ENCODE results near the gene TENM3.

TENM3 gene

DNA sequence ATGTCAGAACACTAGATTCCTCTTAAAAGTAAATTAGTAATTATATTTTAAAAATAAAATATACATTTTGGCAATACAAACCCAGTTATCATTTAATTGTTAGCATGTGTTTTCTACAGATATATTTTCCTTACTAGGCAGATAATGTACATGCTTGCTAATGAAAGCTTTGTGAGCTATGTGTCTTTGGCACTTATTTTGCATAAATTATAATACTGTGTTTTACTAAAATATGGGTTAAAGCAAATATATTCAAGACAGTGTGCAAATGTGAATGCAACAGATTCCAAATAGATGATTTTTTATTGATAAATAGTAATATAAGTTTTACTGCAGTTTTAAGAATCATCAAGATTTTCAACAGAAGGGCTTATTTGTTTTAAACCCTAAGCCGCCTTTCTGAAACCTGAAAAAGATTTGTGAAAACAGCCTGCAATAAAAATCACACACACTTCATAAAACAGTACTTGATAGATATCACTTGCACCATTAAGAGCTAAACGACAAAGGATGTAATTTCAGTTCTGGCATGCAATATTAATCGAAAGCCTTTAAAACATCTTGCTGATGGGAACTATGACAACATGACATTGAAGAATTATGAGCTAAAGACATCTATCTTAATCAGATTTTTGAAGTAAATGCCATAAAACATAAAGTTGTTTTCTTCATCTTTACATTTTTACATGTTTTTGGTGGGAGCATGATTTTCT is 340.7 kb downstream of the TENM3 start:
- no peak for DNase-seq

DNA sequence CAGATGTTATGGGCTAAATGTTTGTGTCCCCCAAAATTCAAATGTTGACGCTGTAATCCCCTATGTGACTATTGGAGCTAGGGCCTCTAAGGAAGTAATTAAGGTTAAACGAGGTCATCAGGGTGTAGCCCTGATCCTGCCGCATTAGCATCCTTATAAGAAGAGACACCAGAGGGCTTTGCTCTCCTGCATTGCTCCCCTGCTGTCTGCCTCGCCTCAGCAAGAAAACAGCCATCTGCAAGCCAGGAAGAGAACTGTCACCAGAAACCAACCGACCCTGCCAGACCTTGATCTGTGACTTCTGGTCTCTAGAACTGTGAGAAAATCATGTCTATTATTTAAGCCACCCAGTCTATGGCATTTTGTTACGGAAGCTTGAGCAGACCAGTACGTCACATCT is 342.1 kb downstream of the TENM3 start:
- DNase-seq = no peak

DNA sequence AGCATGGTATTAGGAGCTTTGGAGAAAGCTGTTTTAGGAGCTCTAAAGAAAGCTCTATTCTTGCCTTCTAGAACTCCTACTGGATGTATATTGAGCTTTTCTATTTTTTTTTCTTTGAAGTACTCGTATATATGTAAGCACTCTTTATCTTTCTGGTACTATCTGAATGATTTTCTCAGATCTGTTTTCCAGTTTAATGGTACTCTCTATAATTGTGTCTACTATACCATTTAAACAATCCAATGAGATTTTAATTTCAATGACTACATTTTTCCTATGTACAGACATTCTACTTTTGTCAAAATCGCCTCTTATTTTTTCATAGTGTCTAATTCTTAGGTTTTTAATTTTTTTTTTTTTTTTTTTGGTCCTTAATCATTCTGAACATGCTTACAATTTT is 345.9 kb downstream of the TENM3 start:
- DNase-seq = no peak

DNA sequence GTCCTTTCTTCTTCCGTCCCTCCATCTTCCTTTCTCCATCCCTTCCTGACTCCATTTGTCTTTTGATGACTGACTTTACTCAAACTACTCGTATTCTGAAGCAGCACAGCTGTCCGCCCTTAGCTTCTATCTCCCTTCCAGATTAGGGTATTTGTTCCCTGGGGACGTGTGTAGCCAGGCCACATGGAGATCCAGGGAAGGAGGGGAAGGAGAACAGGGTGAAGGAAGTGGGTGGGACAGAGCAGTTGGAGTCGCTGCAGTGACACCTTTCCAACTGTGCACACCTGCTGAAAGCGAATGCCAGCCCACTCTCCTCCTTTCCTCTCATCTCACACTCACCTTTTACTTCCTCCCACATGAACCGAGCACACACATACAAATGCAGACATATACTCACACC is 350.2 kb downstream of the TENM3 start:
- no peak for DNase-seq

DNA sequence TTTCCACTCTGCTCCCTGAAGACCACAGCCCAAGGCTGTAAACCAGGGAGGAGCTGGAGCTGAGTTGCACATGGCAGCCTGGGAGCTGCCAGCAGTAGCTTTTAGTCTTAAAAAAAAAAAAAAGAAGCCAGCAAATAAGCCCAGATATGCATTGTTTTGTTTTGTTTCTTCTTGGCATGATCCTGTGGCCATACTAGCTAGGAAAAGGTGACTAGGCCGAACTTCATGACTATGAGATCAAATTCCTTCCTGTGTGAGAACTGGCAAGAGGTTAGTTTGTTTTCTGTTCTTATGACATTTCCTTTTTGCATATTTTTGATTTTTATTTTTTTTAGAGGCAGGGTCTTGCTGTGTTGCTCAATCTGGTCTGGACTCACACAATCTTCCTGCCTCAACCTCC is 350.7 kb downstream of the TENM3 start:
- DNase-seq = no peak

DNA sequence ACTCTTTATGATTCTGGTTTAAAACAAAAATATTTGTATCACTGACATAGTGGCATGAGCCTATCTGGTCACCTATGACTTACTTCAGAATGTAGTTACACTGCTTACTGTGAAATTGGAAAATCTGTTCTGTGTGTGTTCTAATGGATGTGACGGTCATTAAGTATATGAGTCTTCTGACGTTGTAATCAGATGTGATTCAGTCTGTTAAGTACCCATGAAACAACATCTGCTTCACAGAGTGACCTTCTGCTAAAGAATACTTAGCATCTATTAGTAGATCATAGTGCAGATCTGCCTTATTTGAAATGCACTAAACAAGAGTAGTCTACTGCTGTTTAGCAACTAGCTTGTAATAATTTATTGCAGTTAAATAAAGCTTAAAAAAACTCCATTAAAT is 356.9 kb downstream of the TENM3 start:
- DNase-seq = no peak

DNA sequence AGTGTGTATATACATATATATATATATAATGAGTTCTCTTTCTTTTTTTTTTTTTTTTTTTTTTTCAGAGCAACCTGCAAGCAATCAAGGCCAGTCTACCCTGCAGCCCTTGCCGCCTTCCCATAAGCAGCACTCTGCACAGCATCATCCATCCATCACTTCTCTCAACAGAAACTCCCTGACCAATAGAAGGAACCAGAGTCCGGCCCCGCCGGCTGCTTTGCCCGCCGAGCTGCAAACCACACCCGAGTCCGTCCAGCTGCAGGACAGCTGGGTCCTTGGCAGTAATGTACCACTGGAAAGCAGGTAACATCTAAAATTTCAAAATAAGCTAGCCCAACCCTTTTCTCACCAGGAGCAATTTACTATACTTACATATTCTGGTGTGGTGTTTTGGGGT is 357.7 kb downstream of the TENM3 start:
- no peak for DNase-seq

DNA sequence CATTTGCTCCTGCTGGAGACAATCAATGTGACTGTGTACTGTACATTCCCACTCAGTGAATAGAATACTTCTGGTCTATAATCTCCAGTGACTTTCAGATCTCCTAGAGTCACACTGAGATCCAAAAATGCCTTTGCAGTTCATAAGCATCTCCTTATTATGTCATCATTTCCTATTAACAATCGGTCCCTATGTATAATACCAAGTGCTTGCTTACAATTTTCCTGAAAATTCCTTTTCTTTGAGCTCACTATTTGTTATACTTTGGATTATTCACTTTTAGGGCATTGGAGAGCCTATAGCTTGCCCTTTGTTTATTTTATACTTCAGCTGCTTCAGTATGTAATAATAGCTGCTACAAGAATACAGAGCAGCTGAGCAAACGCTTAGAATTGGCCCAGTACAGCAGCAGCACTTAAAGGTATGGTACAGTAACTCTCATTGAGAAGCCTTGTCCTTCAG is 361.0 kb downstream of the TENM3 start:
- no peak for DNase-seq

DNA sequence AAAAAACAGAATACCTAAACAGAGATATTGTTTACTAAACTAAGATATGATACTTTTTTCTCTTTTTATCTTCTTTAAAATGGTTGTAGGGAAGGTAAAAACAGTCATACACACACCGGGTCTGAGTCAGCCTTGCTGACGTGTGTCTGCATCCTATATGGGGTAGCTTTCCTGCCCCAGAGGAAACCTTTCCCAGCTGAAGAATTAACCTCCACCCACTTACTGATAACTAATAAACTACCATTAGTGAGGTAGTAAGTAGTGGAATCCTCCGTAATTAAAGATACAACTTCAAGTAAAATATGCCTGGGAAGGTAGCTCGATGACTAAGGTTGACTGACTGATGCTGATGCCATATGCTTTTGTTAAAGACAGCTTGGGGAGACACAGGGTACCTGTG is 361.8 kb downstream of the TENM3 start:
- DNase-seq = no peak

DNA sequence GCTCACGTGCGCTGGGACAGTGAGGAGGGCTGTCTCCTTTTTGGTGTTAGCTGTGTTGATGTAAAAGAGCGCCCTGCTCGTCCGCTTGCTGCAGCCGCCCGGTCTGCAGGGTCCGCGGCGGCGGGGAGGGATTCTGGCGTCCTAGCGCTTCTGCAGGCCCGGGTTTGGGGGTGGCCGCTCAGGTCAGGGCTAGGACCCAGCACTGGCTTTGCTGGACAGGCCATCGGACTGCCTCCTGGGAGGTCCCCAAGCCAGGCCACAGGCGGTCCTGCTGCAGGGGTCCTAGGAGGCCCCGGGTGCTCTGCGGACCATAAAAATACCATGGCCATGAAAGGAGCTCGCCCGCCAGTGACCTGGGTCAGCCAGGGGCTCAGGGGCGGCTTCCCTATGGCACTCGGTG is 365.3 kb downstream of the TENM3 start:
- DNase-seq = no peak

DNA sequence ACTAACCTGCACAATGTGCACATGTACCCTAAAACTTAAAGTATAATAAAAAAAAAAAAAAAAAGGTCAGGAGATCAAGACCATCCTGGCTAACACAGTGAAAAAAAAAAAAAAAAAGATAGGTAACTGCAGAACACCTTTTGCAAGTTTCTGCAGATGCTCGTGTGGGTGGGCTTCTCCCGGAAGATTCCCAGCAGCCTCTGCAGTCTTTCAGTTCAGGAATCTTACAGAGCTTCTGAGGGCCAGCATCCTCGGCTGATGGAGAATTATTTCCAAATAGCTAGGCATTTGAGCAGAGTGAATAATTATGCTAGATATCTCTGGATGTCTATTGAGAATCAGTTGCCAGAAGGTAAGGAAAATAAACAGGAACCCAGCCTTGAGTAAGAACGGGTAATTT is 373.3 kb downstream of the TENM3 start:
- no peak for DNase-seq

DNA sequence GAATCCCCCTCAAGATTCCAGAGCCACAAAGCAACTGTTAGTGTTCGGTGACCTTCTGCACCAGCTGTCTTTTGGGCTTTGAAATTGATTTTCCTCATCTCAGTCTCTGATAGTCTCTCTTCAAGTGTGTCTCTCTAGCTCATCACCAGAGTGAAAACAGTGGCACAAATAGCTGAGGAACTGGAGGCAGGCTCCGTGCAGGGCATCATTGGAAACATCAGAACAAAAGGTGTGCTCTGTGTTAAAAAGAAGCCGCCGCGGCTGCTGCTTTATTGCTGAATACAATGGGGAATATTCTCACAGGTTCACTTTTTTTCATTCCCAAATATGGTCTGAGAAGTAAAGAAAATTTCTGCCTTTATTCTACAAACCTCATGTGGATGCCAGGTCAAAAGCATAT is 376.5 kb downstream of the TENM3 start:
- no peak for DNase-seq

DNA sequence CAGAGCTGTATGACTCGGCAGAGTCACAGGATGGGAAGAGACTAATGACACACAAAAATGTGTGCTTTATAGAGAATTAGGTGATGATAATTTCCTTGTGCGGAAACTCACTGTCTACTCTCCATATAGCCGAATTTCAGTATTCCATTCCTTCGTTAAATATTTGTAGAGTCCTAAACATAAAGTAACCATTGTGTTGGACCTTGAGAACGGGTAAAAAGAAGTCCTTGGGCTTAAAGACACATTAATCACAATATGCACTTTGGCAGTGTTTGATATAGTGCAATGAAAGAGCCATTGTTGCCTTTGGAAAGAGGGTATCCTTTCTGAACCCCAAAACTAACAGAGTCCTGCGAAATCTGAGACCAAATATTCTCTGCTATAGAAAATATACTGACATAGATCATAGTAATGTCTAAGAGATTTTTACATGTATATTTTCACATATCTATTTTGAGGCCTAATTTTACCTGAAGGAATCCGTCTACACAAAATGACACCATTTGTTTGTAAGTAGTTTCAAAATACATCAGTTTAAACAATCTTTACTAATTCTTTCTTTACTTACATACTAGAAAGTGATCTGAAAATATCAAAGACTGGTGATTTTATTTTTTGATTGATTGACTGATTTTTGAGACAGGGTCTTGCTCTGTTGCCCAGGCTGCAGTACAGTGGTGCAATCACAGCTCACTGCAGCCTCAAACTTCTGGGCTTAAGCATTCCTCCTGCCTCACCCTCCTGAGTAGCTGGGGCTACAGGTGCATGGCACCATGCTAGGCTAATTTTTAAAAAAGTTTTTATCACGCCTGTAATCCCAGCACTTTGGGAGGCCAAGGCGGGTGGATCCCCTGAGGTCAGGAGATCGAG is 377.1 kb downstream of the TENM3 start:
- DNase-seq = no peak

DNA sequence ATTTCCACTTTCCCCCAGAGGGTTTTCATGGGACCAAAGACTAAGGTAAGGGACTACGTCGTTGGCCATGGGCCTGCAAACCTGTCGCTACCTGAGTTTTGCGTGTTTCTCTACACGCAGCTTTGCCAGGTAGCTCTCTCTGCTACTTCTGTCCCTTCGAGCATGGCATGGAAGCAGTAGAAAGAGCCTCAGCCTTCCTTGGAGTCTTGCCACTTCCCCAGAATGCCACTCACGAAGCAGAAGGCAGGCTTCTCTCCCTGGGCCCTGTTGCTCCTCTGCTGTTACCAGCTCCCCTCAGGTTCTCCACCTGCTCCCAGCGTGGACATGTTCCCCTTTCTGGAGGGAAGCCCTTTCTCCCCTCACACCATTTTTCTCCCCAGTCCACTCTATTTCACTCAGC is 381.1 kb downstream of the TENM3 start:
- DNase-seq = no peak

DNA sequence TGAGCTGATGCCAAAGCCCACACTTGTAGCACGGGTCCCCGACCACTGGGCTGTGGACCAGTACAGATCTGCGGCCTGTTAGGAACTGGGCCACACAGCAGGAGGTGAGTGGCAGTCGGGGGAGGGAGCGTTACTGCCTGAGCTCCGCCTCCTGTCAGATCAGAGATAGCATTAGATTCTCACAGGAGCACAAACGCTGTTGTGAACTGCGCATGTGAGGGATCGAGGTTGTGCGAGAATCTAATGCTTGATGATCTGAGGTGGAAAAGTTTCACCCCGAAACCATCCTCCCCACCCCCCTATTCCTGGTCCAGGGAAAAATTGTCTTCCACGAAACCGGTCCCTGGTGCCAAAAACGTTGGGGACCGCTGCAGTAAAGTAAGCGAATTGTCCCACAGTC is 382.0 kb downstream of the TENM3 start:
- no peak for DNase-seq

DNA sequence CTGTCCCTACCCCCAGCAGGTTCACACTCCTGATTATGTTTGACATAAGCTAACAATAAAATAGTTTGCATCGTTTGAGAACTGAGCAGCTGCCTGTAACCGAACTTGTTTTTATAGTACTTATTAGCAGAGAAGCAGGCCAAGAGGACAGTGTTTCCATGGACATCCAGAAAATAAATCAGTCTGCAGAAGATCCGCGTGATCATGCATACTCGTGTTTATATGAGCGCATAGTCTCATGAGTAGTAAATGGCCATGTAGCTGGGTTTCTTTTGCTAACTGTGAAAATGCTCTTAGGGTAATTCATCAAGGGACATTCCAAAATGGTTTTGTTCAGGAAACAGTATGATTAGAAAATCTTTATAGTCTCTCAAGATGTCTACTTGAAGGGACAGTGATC is 384.8 kb downstream of the TENM3 start:
- DNase-seq = no peak

DNA sequence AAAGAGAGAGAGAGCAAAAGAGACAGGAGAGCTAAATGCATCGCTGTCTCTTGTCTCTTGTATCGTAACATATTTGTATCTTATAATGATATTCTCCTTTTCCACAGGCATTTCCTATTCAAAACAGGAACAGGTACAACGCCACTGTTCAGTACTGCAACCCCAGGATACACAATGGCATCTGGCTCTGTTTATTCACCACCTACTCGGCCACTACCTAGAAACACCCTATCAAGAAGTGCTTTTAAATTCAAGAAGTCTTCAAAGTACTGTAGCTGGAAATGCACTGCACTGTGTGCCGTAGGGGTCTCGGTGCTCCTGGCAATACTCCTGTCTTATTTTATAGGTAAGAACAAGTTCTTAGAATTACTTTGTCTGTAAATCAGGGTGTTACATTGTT is 385.3 kb downstream of the TENM3 start:
- DNase-seq = no peak

DNA sequence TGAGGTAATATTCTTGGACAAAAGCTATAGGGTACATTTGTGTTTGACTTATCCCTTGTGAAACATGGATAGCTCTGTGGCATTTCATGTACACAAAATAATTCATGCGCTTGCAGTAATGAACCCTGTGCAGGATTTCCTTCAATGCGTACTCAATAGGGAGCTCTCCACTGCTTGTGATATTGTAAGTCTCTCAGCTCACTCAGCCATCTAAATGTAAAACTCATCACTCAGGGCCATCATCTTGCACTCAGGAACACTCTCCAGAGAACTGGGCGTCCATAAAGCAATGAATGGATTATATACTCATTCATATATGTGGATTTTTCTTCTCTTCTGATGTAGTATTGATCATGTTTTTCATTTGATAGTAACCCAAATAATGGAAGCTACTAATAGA is 385.9 kb downstream of the TENM3 start:
- no peak for DNase-seq

DNA sequence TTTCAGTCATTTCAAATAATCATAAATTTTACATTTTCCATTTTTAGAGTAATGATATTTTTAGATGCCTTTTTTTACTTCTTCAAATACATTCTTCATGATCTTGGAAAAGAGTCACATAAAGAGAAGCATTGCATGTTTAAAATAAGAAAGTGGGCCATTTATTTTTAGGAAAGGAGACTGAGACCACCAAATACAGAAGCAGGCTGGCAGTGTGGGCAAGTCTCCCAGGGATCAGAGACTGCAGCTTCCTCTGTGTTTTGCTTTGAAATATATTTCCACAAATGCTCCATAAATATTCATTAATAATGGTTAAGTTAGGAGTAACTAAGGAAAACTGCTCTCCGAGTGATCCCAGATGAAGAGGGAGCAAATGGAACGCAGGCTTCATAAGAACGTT is 397.3 kb downstream of the TENM3 start:
- no peak for DNase-seq

DNA sequence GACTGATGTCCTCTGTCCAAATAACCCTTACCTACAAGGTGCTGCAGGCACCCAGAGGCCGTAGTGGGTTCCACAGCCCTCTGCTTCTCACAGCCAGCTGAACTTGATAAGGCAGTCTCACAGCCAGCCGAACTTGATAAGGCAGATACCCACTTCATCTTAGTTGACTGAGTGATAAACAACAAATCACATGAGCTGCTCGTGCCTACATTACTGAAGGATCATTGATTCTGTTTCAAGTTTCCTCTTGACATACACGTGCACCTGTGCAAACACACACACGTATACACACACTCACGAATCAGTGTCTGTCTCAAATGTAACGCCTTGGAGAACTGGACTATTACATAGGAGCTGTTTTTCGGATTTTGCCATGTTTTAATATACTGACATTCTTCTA is 397.7 kb downstream of the TENM3 start:
- DNase-seq = no peak

DNA sequence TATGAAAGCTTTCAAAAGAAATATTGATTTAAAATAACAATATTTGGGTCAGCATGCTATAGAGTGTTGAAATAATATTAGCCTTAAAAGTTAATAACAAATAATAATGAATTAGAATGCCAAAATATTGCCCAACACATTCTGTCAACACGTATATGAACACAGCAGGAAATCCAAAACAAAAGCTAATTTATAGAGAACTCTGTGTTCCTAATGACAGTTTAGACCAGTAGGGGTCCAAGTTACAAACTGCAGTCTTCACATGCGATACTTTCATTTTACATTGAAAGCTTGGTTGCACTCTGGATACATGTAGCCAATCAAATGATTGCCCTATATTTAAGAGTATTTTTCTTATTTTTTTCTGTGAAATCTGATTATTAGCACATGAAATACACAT is 399.6 kb downstream of the TENM3 start:
- DNase-seq = no peak

DNA sequence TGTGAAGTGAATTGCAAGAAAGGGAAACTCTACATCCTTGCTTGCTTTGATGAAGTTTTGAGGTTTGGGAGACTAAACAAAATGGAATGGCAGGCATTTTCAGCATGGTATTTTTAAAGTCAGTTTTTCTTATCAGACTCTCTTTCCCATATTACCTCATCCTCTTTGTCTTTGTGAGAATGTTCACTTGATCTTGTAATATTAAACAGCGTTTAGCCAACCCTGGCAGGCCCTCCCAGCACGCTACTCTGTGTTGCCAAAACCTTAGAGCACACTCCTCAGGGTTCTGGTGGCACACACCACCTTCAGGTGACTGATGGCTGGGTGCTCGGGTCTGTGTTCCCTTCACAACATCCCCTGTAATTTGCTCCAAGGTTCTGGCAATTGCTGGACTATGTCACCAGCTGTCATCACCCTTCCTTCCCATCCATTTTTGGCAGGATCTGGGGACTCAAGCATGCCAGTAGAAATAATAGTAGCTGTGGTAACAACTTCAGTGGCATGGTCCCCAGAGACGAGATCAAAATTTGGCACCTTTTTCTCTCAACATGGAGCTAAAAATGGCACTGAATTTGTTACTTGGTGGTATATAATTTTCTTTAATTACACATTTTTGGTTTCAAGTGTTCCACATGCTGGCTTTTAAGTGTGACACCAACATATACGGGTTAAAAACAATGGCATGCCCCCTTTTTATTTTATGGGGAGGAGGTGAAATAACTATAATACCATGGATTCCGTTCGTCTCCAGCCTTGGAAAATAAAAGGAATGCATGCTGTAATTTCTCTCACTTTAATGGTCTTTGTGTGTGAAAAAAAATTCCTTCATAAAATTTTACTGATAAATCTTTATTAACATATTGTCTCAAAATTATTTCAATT is 400.8 kb downstream of the TENM3 start:
- no peak for DNase-seq

DNA sequence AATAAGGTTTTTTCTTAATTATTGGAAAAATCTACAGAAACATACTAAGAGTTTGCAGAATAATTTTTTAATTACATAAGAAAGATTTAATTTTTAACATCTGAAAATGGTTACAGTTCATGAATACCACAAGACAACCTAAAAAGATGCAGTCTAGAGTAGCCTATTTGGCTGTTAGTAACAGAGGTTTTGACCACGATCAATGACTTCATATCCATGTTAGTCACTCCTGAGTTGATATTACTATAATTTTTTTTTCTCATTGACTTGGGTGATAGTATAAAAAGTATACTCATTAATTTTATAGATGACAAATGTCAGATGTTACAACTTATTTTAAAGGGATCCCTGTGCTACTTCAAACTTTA is 401.5 kb downstream of the TENM3 start:
- no peak for DNase-seq

DNA sequence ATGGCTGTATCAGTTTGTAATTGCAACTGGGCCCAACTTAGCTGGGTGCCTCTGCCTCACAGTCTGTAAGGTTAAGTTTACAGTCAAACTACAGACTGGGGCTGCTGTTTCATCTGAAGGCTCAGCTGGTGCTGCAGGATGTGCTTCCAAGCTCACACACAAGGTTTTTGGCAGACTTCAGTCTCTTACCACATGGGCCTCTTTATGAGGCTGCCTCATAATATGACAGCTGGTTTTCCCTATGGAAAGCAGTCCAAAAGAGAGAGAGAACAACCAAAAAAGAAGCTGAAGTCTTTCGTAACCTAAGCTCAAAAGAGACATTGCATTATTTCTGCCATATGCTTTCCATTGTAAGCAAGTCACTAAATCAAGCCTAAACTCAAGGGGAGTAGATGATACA is 402.3 kb downstream of the TENM3 start:
- no peak for DNase-seq
